ENCODE measurements around the gene GSG1L. TPM values are rescaled to one million over a fixed set of nuclear protein-coding genes. Genes with fewer than 3 reads are reported as not detected.

GSG1L gene
- total RNA-seq, 5 donors from 2014 or later (not counting 1 experiment from before 2014, with no cell fraction given), result not detected

DNA sequence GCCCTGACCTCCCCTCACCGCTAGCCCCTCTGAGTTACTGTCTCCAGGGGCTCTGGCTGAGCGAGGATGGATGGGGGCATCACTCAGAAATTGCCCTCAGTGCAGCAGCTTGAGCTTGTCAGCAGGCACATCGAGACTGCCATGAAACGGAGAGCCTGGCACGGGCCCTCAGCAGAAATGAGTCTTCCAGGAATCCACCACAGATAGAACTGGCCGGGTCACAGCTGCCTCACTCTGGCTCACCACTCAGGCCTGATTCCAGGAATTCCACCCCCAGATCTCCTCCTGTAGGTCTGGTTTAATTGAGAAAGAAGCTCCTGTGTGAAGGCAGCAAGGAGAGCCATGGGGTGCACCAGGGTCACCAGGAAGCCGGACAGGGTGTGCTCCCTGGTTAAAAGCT, 85.5 kb downstream of the GSG1L start:
- H3K4me1 ChIP-seq (ENCODE audit: control insufficient read depth in 1 of 2, extremely low read depth in 1 of 2, insufficient read depth in 2 of 2, low read length in 2 of 2), result no peaks in the 10 kb centered on the region
- Mint-ChIP-seq H3K4me3 (no peak overlapping the region), H3K4me1 (no peaks in the 10 kb centered on the region), H3K36me3 (no peaks in the 10 kb centered on the region), H3K27ac (no peak overlapping the region), H3K9me3 (peaks cover 2 to 6% (median 4%) of the 10 kb centered on the region in 3 donors), H3K27me3 (peaks cover 19 to 20% of the 10 kb centered on the region in 2 donors)
- no peak for DNase-seq
- no peaks in the 10 kb centered on the region for H3K9me3 ChIP-seq
- ATAC-seq (replicated peaks in 1 of 4), result no peak
- WGBS (ENCODE audit: insufficient coverage), result 87% methylated on average over 6 of the region's 7 CpGs
- H3K27ac ChIP-seq (ENCODE audit: low read length), result no peak overlapping the region
- ChIA-PET POLR2A (no interaction called here), CTCF (no interaction called here)
- peaks cover 0 to 30% of the 10 kb centered on the region in 2 experiments for H3K27me3 ChIP-seq (replicated peaks in 1 of 2; ENCODE audit: control insufficient read depth in 2 of 2, extremely low read depth in 1 of 2, insufficient read depth in 2 of 2, low read length in 1 of 2)
- H3K4me3 ChIP-seq (ENCODE audit: control insufficient read depth in 1 of 2, extremely low read depth in 1 of 2, low read length in 1 of 2), result no peak overlapping the region
- no peaks in the 10 kb centered on the region for H3K36me3 ChIP-seq (ENCODE audit: control insufficient read depth in 2 of 2, extremely low read depth in 1 of 2, insufficient read depth in 1 of 2, low read length in 1 of 2)

GRCh38 chr16:27976990-27977389, 86.5 kb downstream of the GSG1L start:
- POLR2A ChIA-PET, result interaction anchor here in 1 of 2 donors (0.7 kb wide), 1 partner anchor 67 kb away, joined by 4 read pairs; no protein-coding TSS in a partner anchor
- Mint-ChIP-seq H3K27ac (no peak overlapping the region), H3K27me3 (peaks cover 19 to 20% of the 10 kb centered on the region in 2 donors), H3K36me3 (no peaks in the 10 kb centered on the region), H3K4me3 (no peak overlapping the region), H3K4me1 (peaks cover 0 to 5% (median 3%) of the 10 kb centered on the region in 3 donors), H3K9me3 (no peaks in the 10 kb centered on the region)
- Histone ChIP-seq H3K36me3 (ENCODE audit: control insufficient read depth in 2 of 2, extremely low read depth in 1 of 2, insufficient read depth in 1 of 2, low read length in 1 of 2) (no peaks in the 10 kb centered on the region), H3K4me3 (ENCODE audit: control insufficient read depth in 1 of 2, extremely low read depth in 1 of 2, low read length in 1 of 2) (no peak overlapping the region), H3K9me3 (no peaks in the 10 kb centered on the region), H3K27me3 (replicated peaks in 1 of 2; ENCODE audit: control insufficient read depth in 2 of 2, extremely low read depth in 1 of 2, insufficient read depth in 2 of 2, low read length in 1 of 2) (peaks cover 0 to 31% of the 10 kb centered on the region in 2 experiments), H3K27ac (ENCODE audit: low read length) (no peak overlapping the region), H3K4me1 (ENCODE audit: control insufficient read depth in 1 of 2, extremely low read depth in 1 of 2, insufficient read depth in 2 of 2, low read length in 2 of 2) (peaks cover 0 to 5% of the 10 kb centered on the region in 2 experiments)
- CTCF ChIA-PET, result no interaction called here
- ATAC-seq (replicated peaks in 1 of 4) (no peak), DNase-seq (no peak)
- WGBS (ENCODE audit: insufficient coverage), result 74% methylated on average over 9 of the region's 9 CpGs

DNA sequence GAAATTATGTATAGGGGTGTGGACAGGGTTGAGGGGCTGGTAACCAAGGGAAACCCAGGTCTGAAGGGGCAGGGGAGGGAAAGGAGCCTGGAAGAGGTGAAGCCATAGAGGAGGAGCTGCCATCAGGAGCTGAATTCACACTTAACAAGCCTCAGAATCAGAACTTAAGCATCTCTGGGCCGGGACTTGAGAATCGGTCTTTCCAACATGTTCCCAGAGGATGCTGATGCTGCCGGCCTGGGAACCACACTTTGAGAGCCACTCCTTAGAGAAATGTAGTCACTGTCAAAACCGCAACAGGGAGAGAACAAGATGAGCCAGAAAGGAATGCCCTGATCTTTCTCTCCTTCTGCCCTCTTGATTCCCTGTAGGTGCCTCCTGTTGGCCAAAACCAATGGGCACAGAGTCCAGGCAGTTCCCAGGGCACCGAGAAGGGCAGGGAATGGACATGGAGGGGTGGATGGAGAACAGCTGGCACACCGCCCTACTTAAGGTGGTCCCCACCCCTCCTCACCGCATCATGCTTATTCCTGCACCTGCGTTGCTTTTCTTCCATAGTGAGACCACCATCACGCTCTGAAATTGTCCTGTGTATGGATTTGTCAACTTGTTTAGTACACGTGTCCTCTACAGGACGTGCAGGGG, 88.5 kb downstream of the GSG1L start:
- no peaks in the 10 kb centered on the region for H3K36me3 Mint-ChIP-seq
- WGBS (ENCODE audit: insufficient coverage), result 81% methylated on average over 8 of the region's 11 CpGs
- peaks cover 0 to 5% (median 3%) of the 10 kb centered on the region in 3 donors for H3K4me1 Mint-ChIP-seq
- Histone ChIP-seq H3K9me3 (no peaks in the 10 kb centered on the region), H3K4me3 (ENCODE audit: control insufficient read depth in 1 of 2, extremely low read depth in 1 of 2, low read length in 1 of 2) (no peak overlapping the region), H3K27ac (ENCODE audit: low read length) (no peak overlapping the region), H3K27me3 (replicated peaks in 1 of 2; ENCODE audit: control insufficient read depth in 2 of 2, extremely low read depth in 1 of 2, insufficient read depth in 2 of 2, low read length in 1 of 2) (peaks cover 0 to 31% of the 10 kb centered on the region in 2 experiments), H3K36me3 (ENCODE audit: control insufficient read depth in 2 of 2, extremely low read depth in 1 of 2, insufficient read depth in 1 of 2, low read length in 1 of 2) (no peaks in the 10 kb centered on the region), H3K4me1 (ENCODE audit: control insufficient read depth in 1 of 2, extremely low read depth in 1 of 2, insufficient read depth in 2 of 2, low read length in 2 of 2) (peaks cover 0 to 5% of the 10 kb centered on the region in 2 experiments)
- H3K9me3 Mint-ChIP-seq, result no peaks in the 10 kb centered on the region
- peaks cover 20 to 24% of the 10 kb centered on the region in 2 donors for H3K27me3 Mint-ChIP-seq
- no peak for ATAC-seq (replicated peaks in 1 of 4)
- no peak overlapping the region for H3K27ac Mint-ChIP-seq
- no peak for DNase-seq
- CTCF ChIA-PET, result no interaction called here
- POLR2A ChIA-PET, result no interaction called here
- H3K4me3 Mint-ChIP-seq, result no peak overlapping the region

DNA sequence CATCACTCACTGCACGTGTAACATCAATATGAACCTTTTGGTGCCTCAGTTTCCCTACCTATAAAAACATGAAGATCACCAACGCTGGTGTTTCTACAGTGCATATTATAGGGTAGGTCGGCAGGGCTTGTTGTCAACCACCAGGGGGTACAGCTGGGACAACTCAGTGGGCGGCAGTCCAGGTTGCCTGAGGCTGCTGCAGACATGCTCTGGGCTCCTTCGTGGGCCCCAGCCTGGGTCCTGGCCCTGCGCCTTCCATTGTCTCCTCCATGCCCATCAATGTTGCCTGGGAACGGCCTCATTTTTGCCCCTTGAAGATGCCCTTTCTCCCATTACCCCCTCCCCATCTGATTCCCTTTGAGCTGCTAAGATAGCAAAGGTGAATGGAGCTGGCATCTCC, 89.8 kb downstream of the GSG1L start:
- H3K4me1 Mint-ChIP-seq, result peaks cover 0 to 5% (median 3%) of the 10 kb centered on the region in 3 donors
- H3K9me3 ChIP-seq, result no peaks in the 10 kb centered on the region
- H3K27me3 Mint-ChIP-seq, result peaks cover 17 to 23% of the 10 kb centered on the region in 2 donors
- 74% methylated on average over 2 of the region's 7 CpGs for WGBS (ENCODE audit: insufficient coverage)
- no peaks in the 10 kb centered on the region for H3K9me3 Mint-ChIP-seq
- no peak overlapping the region for H3K4me3 Mint-ChIP-seq
- no peak overlapping the region for H3K27ac ChIP-seq (ENCODE audit: low read length)
- no peak overlapping the region for H3K4me3 ChIP-seq (ENCODE audit: control insufficient read depth in 1 of 2, extremely low read depth in 1 of 2, low read length in 1 of 2)
- peaks cover 0 to 5% of the 10 kb centered on the region in 2 experiments for H3K4me1 ChIP-seq (ENCODE audit: control insufficient read depth in 1 of 2, extremely low read depth in 1 of 2, insufficient read depth in 2 of 2, low read length in 2 of 2)
- ATAC-seq (replicated peaks in 1 of 4) (no peak), DNase-seq (no peak)
- no peak overlapping the region for H3K27ac Mint-ChIP-seq
- POLR2A ChIA-PET, result no interaction called here
- H3K27me3 ChIP-seq (replicated peaks in 1 of 2; ENCODE audit: control insufficient read depth in 2 of 2, extremely low read depth in 1 of 2, insufficient read depth in 2 of 2, low read length in 1 of 2), result peaks cover 0 to 31% of the 10 kb centered on the region in 2 experiments
- no peaks in the 10 kb centered on the region for H3K36me3 ChIP-seq (ENCODE audit: control insufficient read depth in 2 of 2, extremely low read depth in 1 of 2, insufficient read depth in 1 of 2, low read length in 1 of 2)
- CTCF ChIA-PET, result interaction anchor here (0.6 to 1.1 kb wide), 2 partner anchors 95 to 220 kb away, joined by 3 read pairs; no protein-coding TSS in a partner anchor
- no peaks in the 10 kb centered on the region for H3K36me3 Mint-ChIP-seq

DNA sequence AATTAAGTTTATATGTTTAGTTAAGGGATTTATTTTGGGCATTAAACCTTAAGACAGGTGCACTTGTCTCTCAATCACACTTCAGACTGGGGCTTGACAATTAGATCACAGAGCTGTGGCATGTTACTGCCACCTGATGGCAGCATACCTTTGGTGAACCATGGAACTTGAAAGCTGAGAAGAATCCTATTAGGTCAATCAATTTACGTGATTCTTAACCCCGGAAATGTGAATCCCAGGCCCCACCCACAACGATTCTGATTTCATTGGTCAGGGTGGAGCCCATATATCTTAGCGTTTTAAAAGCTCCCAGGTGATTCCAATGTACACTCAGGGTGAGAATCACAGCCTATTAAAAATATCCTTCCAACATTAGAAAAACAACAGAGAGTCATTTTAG, 91.0 kb downstream of the GSG1L start:
- Mint-ChIP-seq H3K4me1 (peaks cover 0 to 5% (median 3%) of the 10 kb centered on the region in 3 donors), H3K27me3 (peaks cover 17 to 22% of the 10 kb centered on the region in 2 donors), H3K27ac (no peak overlapping the region), H3K36me3 (no peaks in the 10 kb centered on the region), H3K4me3 (no peak overlapping the region), H3K9me3 (no peaks in the 10 kb centered on the region)
- CTCF ChIA-PET, result interaction anchor here in 1 of 2 donors (0.5 to 1.2 kb wide), 4 partner anchors 98 to 246 kb away, joined by 3 to 12 read pairs (median 6); no protein-coding TSS in a partner anchor
- POLR2A ChIA-PET, result no interaction called here
- Histone ChIP-seq H3K4me3 (ENCODE audit: control insufficient read depth in 1 of 2, extremely low read depth in 1 of 2, low read length in 1 of 2) (no peak overlapping the region), H3K27ac (ENCODE audit: low read length) (no peak overlapping the region), H3K27me3 (replicated peaks in 1 of 2; ENCODE audit: control insufficient read depth in 2 of 2, extremely low read depth in 1 of 2, insufficient read depth in 2 of 2, low read length in 1 of 2) (peaks cover 0 to 24% of the 10 kb centered on the region in 2 experiments), H3K36me3 (ENCODE audit: control insufficient read depth in 2 of 2, extremely low read depth in 1 of 2, insufficient read depth in 1 of 2, low read length in 1 of 2) (no peaks in the 10 kb centered on the region), H3K4me1 (ENCODE audit: control insufficient read depth in 1 of 2, extremely low read depth in 1 of 2, insufficient read depth in 2 of 2, low read length in 2 of 2) (peaks cover 0 to 5% of the 10 kb centered on the region in 2 experiments), H3K9me3 (no peaks in the 10 kb centered on the region)
- DNase-seq, result peak in 26 of 35 experiments; percentile 4 to 64 (median 12)
- peak; percentile 48 to 76 (median 60) for ATAC-seq (replicated peaks in 1 of 4)
- 7% methylated on average over 3 of the region's 4 CpGs for WGBS (ENCODE audit: insufficient coverage)

GRCh38 chr16:27969574-27969973, 93.9 kb downstream of the GSG1L start:
- CTCF ChIA-PET, result no interaction called here
- no CpG with 5 or more reads among the region's 4 CpGs for WGBS (ENCODE audit: insufficient coverage)
- H3K36me3 ChIP-seq (ENCODE audit: control insufficient read depth in 2 of 2, extremely low read depth in 1 of 2, insufficient read depth in 1 of 2, low read length in 1 of 2), result no peaks in the 10 kb centered on the region

More at GRCh38 chr16:27969574-27969973, 93.9 kb downstream of the GSG1L start:
- POLR2A ChIA-PET, result no interaction called here
- Mint-ChIP-seq H3K27ac (no peak overlapping the region), H3K9me3 (no peaks in the 10 kb centered on the region), H3K36me3 (no peaks in the 10 kb centered on the region), H3K27me3 (peaks cover 0 to 16% of the 10 kb centered on the region in 2 donors), H3K4me1 (peaks cover 0 to 5% (median 3%) of the 10 kb centered on the region in 3 donors), H3K4me3 (no peak overlapping the region)
- peaks cover 0 to 5% of the 10 kb centered on the region in 2 experiments for H3K4me1 ChIP-seq (ENCODE audit: control insufficient read depth in 1 of 2, extremely low read depth in 1 of 2, insufficient read depth in 2 of 2, low read length in 2 of 2)
- peaks cover 0 to 9% of the 10 kb centered on the region in 2 experiments for H3K27me3 ChIP-seq (replicated peaks in 1 of 2; ENCODE audit: control insufficient read depth in 2 of 2, extremely low read depth in 1 of 2, insufficient read depth in 2 of 2, low read length in 1 of 2)
- H3K9me3 ChIP-seq, result no peaks in the 10 kb centered on the region
- DNase-seq (no peak), ATAC-seq (replicated peaks in 1 of 4) (no peak)
- H3K4me3 ChIP-seq (ENCODE audit: control insufficient read depth in 1 of 2, extremely low read depth in 1 of 2, low read length in 1 of 2), result no peak overlapping the region
- no peak overlapping the region for H3K27ac ChIP-seq (ENCODE audit: low read length)
